Measurements from ENCODE around the gene PPFIA4. TPM values are rescaled to one million over a fixed set of nuclear protein-coding genes. Genes with fewer than 3 reads are reported as not detected.
A peak's percentile ranks its signal among the peaks of the same experiment; 100 is the strongest.

PPFIA4 gene
- total RNA-seq, 2 experiments from 2014 or later = 0.93 to 0.98 TPM

- Histone ChIP-seq H3K9me3 (ENCODE audit: control insufficient read depth in 1 of 2, insufficient read depth in 1 of 2, low read length in 2 of 2) (no peaks in the 10 kb centered on the region), H3K27ac (ENCODE audit: low read depth in 1 of 2, low read length in 2 of 2) (no peak overlapping the region), H3K36me3 (ENCODE audit: insufficient read depth, low read length) (no peaks in the 10 kb centered on the region), H3K4me1 (ENCODE audit: insufficient read depth, low read length) (no peaks in the 10 kb centered on the region), H3K4me3 (ENCODE audit: low read length) (no peak overlapping the region), H3K27me3 (ENCODE audit: control insufficient read depth in 1 of 2, insufficient read depth in 2 of 2, low read length in 2 of 2) (peaks cover 4 to 6% of the 10 kb centered on the region in 2 experiments)
- ChIA-PET POLR2A (no interaction called here), CTCF (no interaction called here)
- H3K4me3 Mint-ChIP-seq = no peak overlapping the region
- ATAC-seq (ENCODE audit: poor library complexity) (no peak), DNase-seq (no peak)
- no peaks in the 10 kb centered on the region for H3K36me3 Mint-ChIP-seq (ENCODE audit: low read depth)
- intact Hi-C loops (cut with DNase I, micrococcal nuclease) = no loop called here
- no peaks in the 10 kb centered on the region for H3K9me3 Mint-ChIP-seq
- H3K27me3 Mint-ChIP-seq = no peaks in the 10 kb centered on the region
- TF ChIP-seq CTCF (IDR thresholded peaks at IDR 0.05) = no peak
- H3K4me1 Mint-ChIP-seq (ENCODE audit: low read depth) = no peaks in the 10 kb centered on the region
- no peak overlapping the region for H3K27ac Mint-ChIP-seq
Observed at GRCh38 chr1:203033917-203034316, 7.6 kb downstream of the PPFIA4 start.

GRCh38 chr1:203034422-203035110 lies 8.3 kb downstream of the PPFIA4 start:
- no peak overlapping the region for H3K4me3 Mint-ChIP-seq
- no peaks in the 10 kb centered on the region for H3K9me3 ChIP-seq (ENCODE audit: control insufficient read depth in 1 of 2, insufficient read depth in 1 of 2, low read length in 2 of 2)

GRCh38 chr1:203035111-203036000 lies 9.1 kb downstream of the PPFIA4 start:
- peak in 2 of 14 experiments; percentile 10 to 12 for DNase-seq
- ChIA-PET POLR2A (no interaction called here), CTCF (no interaction called here)
- no peaks in the 10 kb centered on the region for H3K9me3 ChIP-seq (ENCODE audit: control insufficient read depth in 1 of 2, insufficient read depth in 1 of 2, low read length in 2 of 2)
- no peaks in the 10 kb centered on the region for H3K4me1 ChIP-seq (ENCODE audit: insufficient read depth, low read length)
- ATAC-seq (ENCODE audit: poor library complexity) = no peak
- no peaks in the 10 kb centered on the region for H3K9me3 Mint-ChIP-seq
- no peaks in the 10 kb centered on the region for H3K36me3 ChIP-seq (ENCODE audit: insufficient read depth, low read length)
- no peaks in the 10 kb centered on the region for H3K4me1 Mint-ChIP-seq (ENCODE audit: low read depth)
- H3K36me3 Mint-ChIP-seq (ENCODE audit: low read depth) = no peaks in the 10 kb centered on the region
- no peak overlapping the region for H3K27ac ChIP-seq (ENCODE audit: low read depth in 1 of 2, low read length in 2 of 2)
- intact Hi-C loops (cut with DNase I, micrococcal nuclease) = loop anchor here in 1 of 2 experiments (5.0 kb wide), 1 partner anchor 302 kb away; no protein-coding TSS in a partner anchor
- H3K4me3 ChIP-seq (ENCODE audit: low read length) = no peak overlapping the region
- TF ChIP-seq CTCF (IDR thresholded peaks at IDR 0.05) = no peak
- no peak overlapping the region for H3K4me3 Mint-ChIP-seq
- peaks cover 4 to 6% of the 10 kb centered on the region in 2 experiments for H3K27me3 ChIP-seq (ENCODE audit: control insufficient read depth in 1 of 2, insufficient read depth in 2 of 2, low read length in 2 of 2)
- no peak overlapping the region for H3K27ac Mint-ChIP-seq
- peaks cover 6% of the 10 kb centered on the region for H3K27me3 Mint-ChIP-seq

More at GRCh38 chr1:203034422-203035110, 8.3 kb downstream of the PPFIA4 start:
- DNase-seq (peak in 2 of 14 experiments; percentile 7 to 12), ATAC-seq (ENCODE audit: poor library complexity) (no peak)
- no peaks in the 10 kb centered on the region for H3K36me3 ChIP-seq (ENCODE audit: insufficient read depth, low read length)
- H3K27ac ChIP-seq (ENCODE audit: low read depth in 1 of 2, low read length in 2 of 2) = no peak overlapping the region
- H3K4me3 ChIP-seq (ENCODE audit: low read length) = no peak overlapping the region
- Mint-ChIP-seq H3K9me3 (no peaks in the 10 kb centered on the region), H3K27ac (no peak overlapping the region), H3K27me3 (peaks cover 6% of the 10 kb centered on the region), H3K4me1 (ENCODE audit: low read depth) (no peaks in the 10 kb centered on the region), H3K36me3 (ENCODE audit: low read depth) (no peaks in the 10 kb centered on the region)
- no peaks in the 10 kb centered on the region for H3K4me1 ChIP-seq (ENCODE audit: insufficient read depth, low read length)
- H3K27me3 ChIP-seq (ENCODE audit: control insufficient read depth in 1 of 2, insufficient read depth in 2 of 2, low read length in 2 of 2) = peaks cover 4 to 6% of the 10 kb centered on the region in 2 experiments
- CTCF ChIA-PET = no interaction called here
- intact Hi-C loops (cut with DNase I, micrococcal nuclease) = loop anchor here in 1 of 2 experiments (5.0 kb wide), 1 partner anchor 303 kb away; no protein-coding TSS in a partner anchor
- TF ChIP-seq CTCF (IDR thresholded peaks at IDR 0.05) = no peak
- POLR2A ChIA-PET = no interaction called here
